Posterior cingulate gyrus (tissue), 11 donors: Measurements from ENCODE around the gene EIF3K.

Experiments
- DNase-seq, 10 donors: peaks; one replicate each; pipeline versions ENCODE4 v3.0.0 to v3.0.0-alpha.2; 2020 to 2021; ENCODE audit warnings: mixed read lengths in 3 of 10
- intact Hi-C: fragments of 100-400 bp; cut with DNase I; formaldehyde crosslinking; loops from one replicate; pipeline ENCODE4 v1.15.1; 2023

The EIF3K gene

GRCh38 chr19:38647368-38647965 is 28.5 kb downstream of the EIF3K start, which contains the start of gene ACTN4:
Gene ACTN4 (plus strand): TSS chr19:38647649. CDS start chr19:38647746, 97 bp downstream.
- DNase-seq: peak; percentile 96 to 100 (median 98)
- intact Hi-C loops: loop anchor here (1.0 to 5.0 kb wide), 3 partner anchors 29 to 184 kb away; partner anchors contain the start of genes ECH1 and EIF3K

GRCh38 chr19:38647966-38648768 is 29.2 kb downstream of the EIF3K start:
- peak in 2 of 10 donors; percentile 10 to 71 for DNase-seq
- intact Hi-C loops: loop anchor here (1.0 to 5.0 kb wide), 3 partner anchors 29 to 183 kb away; partner anchors contain the start of genes ECH1 and EIF3K

DNA sequence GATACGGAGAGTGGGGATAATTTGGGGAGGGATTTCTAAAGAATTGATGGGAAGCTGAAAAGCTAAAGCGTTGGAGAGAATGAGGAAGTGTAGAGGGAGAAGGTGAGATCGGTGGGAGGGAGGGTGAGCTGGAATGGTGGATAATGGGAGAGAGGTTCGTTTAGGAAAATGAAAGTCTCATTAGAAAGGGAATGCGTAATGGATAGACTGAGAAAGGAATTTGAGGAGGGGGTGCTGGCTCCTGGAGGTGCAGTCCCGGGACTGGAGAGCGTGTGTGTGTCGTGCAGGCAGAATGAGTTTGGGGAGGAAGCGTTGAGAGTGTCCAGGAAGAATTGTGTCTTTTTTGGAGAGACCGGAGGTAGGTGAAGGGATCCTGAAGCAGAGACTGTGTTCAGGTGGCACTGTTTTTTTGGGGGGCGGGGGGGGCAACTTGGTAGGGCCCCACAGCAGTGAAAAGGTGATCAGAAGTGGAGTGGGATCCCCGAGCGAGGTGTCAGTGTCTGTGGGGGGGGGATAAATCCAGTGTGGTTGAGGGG is 29.8 kb downstream of the EIF3K start:
- intact Hi-C loops: loop anchor here (5.0 kb wide), 1 partner anchor 73 kb away; no protein-coding TSS in a partner anchor
- DNase-seq: peak in 2 of 10 donors; percentile 17 to 18

DNA sequence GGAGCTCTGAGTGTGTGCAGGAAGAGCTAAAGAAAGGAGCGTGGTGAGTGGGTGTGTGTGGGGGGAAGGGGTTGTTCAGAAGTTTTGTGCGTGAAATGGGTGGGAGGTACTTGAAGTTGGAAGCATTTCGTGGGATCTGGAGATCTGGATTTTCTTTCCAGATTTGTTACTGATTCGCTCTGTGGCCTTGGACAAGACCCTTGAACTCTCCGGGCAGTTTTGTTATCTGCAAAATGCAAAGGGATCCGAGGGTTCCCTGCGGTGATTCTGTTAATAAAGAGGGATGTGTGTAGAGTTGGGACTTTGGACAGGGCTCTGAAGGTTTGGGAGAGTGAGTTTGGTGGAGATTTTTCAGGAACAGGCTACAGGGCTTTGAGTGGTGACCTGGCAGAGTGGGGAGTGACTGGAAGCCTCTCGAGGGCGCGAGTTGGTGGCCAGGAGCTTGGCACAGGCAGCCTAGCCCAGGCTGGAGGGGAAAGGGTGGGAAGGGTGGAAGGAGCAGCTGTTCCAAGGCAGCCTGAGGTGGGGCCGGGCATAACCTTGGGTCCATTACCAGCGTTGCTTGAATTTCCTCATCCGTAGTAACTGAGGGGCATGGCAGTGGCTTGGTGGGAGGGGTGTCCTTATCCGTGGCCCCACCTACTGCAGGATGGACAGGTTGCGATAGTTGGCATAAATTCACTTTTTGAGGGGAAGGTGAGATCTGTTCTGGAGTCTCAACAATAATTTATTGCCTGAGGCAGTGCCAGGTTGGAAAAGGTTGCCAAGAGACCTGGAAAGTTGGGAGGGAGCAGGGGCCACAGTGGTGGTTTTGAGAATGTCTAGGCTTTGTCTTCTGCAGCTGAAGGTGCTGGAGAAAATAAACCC is 30.6 kb downstream of the EIF3K start:
- intact Hi-C loops: loop anchor here (5.0 kb wide), 1 partner anchor 73 kb away; no protein-coding TSS in a partner anchor
- DNase-seq: peak in 2 of 10 donors; percentile 46 to 52

DNA sequence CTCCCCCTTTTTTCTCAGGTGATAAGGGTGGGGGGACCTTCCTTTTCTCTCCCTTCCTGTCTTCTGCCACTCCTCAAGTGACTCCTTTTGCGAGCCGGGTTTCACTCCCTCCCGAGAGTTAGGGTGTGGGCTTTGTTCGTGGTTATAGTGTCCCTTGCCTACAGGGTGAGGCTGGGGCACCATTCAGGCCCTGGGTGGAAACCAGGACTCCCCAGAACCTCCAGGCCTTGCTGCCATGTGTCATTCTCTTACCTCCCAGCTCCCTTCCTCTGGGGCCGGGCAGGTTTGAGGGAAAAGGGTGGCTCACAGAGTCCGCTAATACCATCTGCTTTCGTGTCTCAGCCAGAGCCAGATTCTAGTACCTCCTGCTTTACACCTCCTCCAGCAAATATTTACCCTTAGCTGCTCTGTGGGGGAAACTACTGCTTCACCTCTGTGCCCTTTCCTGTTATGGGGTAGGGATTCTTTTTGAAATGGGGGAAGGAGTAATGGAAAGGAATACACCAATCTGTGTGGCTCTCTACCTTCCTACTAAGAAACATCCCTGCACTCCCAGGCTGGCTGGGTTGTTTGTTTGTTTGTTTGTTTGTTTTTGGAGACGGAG is 31.3 kb downstream of the EIF3K start:
- intact Hi-C loops: no loop called here

GRCh38 chr19:38650911-38651584 is 32.1 kb downstream of the EIF3K start:
- intact Hi-C loops: no loop called here
- no peak for DNase-seq

More for the DNA sequence above, 31.3 kb downstream of the EIF3K start:
- DNase-seq: peak in 2 of 10 donors; percentile 41 to 80

DNA sequence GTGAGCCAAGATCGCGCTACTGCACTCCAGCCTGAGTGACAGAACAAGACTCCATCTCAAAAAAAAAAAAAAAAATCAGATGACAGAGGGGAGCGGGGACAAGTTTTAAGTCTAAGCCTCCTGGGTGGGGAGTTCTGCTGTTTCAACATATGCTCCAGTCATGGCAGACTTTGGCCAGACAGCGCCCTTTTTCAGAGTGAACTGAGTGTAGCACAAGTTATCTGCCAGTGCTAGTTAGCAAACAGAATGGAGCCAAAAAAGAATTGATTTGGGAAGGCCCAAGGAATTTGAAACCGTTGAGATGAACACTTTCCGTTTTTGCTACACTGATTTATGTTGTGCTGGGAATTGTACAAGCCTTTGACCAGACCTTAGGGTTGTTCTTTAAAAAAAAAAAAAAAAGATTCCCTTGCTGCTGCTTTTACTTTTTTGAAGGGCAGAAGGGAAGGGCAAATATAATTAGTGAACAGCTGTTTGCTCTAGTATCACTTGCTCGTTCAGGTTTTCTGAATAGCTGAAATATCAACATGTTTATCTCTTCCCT is 34.1 kb downstream of the EIF3K start:
- intact Hi-C loops: no loop called here

DNA sequence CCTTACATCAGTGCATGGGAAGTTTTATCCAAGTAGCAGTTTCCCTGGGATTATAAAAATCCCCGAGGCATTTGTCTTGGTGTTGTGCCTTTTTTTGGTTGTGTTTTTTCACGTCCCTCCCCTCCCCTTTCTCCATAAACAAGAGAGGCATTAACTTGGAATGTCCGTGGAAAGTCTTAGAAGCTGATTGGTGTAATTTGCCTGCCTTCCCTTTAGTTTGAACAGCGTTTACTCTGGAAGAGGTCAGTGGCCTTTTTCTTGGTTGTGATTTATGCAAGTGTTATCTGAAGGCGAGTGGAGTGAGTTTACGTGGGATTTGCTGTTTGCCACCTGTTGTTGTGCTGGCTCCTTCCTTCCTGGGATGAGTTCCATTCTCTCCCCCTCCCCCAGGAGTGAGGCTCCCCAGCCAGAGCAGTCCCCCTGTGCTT is 35.7 kb downstream of the EIF3K start:
- no peak for DNase-seq
- intact Hi-C loops: loop anchor here (5.0 kb wide), 1 partner anchor 43 kb away; no protein-coding TSS in a partner anchor

More for the DNA sequence above, 34.1 kb downstream of the EIF3K start:
- DNase-seq: peak in 1 of 10 donors; percentile 47

DNA sequence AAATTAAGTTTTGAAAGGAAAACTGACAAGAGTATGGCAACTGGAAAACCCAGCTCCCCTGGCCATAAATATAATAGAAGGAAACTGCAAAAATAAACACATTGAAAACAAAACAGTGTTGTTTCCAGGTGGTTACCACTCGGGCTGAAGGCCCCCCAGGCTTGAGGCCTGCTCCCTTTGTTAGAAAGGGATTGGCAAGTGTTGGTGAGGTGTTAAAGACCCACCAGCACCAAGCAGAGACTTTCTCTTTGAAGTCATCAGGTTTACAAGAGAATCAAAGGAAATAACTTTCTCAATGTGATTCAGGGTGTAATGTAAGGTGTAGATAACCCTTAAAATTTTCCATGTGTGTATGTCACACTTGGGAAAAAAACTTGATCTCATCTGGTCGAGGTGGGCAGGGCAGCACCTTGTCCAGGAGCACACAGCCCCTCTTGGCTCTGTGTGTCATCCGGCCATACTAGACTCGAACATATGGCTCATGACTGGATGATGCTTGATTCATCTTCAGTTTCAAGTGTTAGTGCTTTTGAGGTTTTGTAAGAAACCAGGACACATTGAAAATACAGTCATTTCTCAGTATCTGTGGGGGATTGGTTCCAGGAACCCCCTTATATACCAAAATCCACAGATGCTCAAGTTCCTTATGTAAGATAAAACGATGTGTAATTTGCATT is 36.3 kb downstream of the EIF3K start:
- no peak for DNase-seq
- intact Hi-C loops: loop anchor here (5.0 kb wide), 1 partner anchor 42 kb away; no protein-coding TSS in a partner anchor

DNA sequence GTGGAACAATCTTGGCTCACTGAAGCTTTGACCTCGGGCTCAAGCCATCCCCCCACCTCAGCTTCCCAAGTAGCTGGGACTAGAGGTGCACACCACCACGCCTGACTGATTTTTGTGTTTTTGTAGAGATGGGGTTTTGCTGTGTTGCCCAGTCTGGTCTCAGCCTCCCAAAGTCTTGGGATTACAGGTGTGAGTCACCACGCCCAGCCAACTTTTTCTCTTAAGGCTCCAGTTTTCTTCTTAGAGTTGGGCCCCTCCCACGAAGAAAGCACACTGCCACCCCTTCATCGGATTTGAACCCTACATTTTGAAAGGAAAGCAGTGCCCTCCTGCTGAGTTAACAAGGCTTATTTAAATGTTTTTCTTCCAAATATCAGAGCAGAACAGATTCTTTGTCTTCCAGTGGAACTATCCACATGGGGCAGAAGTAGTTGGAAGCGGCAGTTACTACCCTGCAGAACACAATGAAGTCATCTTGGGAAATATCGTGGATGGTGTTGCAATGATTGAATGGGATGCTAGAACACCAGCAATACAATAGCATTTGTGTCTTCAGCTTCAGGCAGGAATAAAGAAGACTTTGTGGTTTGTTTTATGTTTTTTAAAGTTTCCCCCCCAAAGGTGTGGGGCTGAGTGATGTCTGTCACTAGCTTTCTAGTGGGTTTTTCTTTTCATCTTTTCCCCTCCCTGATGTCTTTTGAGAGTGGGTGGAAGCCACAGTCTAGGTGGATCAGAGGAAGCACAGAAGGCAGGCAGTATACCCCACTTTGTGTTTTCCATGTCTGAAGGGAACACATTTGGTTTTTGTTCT is 37.4 kb downstream of the EIF3K start:
- DNase-seq: peak in 2 of 10 donors; percentile 16 to 40

DNA sequence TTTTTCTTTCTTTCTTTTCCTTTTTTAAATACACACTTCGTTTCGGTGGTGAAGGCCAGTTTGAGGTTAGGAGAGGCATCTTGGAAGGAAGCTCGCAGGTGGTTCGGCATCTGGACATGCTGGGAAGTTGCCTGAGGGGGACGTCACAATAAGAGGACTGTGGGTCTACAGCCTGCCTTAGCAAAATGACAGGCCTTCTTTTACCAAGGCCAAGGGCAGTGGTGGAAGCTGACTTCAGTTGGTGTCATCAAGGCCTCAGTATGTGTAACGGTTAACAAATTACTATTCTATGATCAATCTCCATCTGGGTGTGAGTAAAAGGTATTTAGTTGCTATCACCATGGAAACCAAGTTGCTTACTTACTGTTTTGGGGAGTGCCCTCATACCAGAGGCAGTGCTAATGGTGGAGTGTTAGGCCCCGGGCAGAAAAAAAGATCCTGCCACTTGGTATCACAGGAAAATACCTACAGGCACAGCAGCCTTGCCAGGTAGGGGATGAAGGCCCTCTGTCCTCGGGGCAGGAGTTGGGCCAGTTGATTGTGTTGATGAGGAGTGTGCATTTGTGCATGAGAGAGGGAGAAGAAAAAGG is 38.7 kb downstream of the EIF3K start:
- peak in 1 of 10 donors; percentile 29 for DNase-seq
- intact Hi-C loops: loop anchor here (5.0 kb wide), 1 partner anchor 40 kb away; no protein-coding TSS in a partner anchor

More for the DNA sequence above, 37.4 kb downstream of the EIF3K start:
- intact Hi-C loops: loop anchor here (5.0 kb wide), 1 partner anchor 41 kb away; no protein-coding TSS in a partner anchor

DNA sequence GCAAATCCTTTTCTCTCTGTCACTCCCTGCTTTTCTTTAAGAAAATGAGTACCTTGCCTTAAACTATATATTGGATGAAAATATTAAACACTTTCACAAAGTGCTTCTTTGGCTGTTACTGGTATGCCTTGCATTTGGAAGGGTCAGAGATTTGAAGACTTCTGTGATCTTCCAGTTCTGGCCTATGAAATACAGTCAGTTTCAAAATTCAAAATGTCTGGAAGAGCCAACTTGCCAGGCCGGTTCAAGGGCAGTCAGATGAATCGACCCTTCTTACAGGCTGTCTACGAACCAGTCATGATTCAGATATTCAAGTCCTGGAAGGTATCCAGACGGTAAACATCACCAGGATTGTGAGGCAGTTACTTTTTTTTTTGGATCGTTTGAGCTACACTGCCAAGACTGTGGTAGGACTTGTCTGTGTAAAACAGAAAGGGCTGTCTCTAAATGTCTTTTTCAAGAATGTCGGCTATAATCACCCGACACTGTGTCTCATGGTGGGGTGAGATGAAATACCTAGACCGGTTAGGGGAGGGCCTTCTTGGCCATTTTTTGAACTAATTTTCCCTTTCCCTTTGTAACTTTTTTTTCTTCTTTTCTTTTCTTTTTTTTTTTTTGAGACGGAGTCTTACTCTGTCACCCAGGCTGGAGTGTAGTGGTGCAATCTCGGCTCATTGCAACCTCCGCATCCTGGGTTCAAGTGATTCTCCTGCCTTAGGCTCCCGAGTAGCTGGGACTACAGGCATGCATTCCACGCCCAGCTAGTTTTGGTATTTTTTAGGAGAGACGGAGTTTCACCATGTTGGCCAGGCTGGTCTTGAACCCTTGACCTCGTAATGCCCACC is 39.7 kb downstream of the EIF3K start:
- peak in 2 of 10 donors; percentile 10 to 35 for DNase-seq
- intact Hi-C loops: loop anchor here (5.0 kb wide), 1 partner anchor 39 kb away; no protein-coding TSS in a partner anchor

GRCh38 chr19:38660724-38661123 is 41.7 kb downstream of the EIF3K start:
- peak in 2 of 10 donors; percentile 37 to 46 for DNase-seq
- intact Hi-C loops: no loop called here

DNA sequence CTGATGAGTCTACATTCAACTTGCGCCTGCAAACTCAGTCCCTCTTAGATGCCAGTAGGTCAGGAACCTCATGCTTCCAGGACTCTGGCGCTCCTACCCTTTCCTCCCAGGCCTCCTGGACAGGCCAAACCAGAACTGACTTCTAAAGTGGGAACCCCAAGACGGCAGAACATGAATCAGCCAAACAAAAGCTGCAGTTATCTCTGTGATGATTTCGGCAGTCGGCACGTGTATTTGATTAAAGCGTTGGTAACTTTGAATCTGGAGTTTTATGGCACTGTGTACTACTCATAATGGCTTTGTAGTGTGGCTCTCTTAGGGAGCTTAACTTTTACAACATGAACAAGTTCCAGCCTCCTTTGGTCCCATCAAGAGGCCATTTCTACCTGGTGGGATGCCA is 42.1 kb downstream of the EIF3K start:
- intact Hi-C loops: no loop called here
- no peak for DNase-seq

DNA sequence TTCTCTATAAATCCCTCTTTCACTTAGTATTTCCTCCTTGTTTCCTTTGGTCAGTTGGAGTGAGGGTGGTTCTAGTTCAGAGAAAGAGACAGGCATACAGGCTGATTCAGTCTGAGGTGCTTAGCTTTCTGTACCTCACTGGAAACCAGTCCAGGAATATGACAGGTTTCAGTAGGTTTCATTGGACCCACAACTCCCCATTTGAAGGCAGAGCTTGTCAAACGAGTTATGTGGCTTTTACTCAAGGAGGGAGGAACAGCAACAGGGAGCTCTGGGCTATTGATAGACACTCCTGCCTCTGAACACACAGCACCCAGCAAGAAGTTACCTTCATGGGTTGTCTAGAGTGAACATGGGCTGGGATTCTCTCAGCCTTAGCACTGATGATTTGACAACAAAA is 43.0 kb downstream of the EIF3K start:
- intact Hi-C loops: no loop called here
- DNase-seq: no peak
